ENCODE data around the gene PVALEF. TPM values are rescaled to one million over a fixed set of nuclear protein-coding genes. Genes with fewer than 3 reads are reported as not detected.

The PVALEF gene
- total and polyA plus RNA-seq, 11 donors = not detected

DNA sequence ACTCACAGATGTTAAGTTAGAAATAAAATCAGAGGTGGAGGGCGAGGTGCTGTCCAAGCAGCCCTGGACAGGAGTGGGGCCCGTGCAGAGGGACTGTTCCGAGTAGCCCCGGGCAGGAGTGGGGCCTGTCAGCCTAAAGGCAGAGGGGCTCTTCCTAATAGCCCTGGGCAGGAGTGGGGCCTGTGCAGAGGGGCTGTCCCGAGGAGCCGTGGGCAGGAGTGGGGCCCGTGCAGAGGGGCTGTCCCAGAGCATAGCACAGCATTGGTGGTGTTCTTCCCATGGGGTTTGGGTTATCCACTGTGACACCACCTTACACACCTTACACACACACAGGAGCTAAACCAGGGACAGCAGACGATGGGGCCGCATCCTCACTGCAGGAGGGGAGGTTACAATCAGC, 47.1 kb downstream of the PVALEF start:
- H3K4me1 ChIP-seq = peaks cover 0 to 9% (median 0%) of the 10 kb centered on the region in 12 donors
- intact Hi-C loops (cut with DNase I) = no loop called here
- H3K36me3 ChIP-seq = peaks cover 0 to 6% (median 0%) of the 10 kb centered on the region in 9 donors
- H3K27me3 ChIP-seq = no peaks in the 10 kb centered on the region
- no peak overlapping the region for H3K27ac ChIP-seq
- TF ChIP-seq, protein P1, sequence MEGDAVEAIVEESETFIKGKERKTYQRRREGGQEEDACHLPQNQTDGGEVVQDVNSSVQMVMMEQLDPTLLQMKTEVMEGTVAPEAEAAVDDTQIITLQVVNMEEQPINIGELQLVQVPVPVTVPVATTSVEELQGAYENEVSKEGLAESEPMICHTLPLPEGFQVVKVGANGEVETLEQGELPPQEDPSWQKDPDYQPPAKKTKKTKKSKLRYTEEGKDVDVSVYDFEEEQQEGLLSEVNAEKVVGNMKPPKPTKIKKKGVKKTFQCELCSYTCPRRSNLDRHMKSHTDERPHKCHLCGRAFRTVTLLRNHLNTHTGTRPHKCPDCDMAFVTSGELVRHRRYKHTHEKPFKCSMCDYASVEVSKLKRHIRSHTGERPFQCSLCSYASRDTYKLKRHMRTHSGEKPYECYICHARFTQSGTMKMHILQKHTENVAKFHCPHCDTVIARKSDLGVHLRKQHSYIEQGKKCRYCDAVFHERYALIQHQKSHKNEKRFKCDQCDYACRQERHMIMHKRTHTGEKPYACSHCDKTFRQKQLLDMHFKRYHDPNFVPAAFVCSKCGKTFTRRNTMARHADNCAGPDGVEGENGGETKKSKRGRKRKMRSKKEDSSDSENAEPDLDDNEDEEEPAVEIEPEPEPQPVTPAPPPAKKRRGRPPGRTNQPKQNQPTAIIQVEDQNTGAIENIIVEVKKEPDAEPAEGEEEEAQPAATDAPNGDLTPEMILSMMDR (IDR thresholded peaks at IDR 0.05) = no peak
- no peak for TF ChIP-seq POLR2A (IDR thresholded peaks at IDR 0.05)
- WGBS, 4 donors = 87 to 96% (median 93%) methylated on average over 9 of the region's 9 CpGs
- H3K4me3 ChIP-seq = no peak overlapping the region
- no peaks in the 10 kb centered on the region for H3K9me3 ChIP-seq
- ATAC-seq (no peak), DNase-seq (no peak)

DNA sequence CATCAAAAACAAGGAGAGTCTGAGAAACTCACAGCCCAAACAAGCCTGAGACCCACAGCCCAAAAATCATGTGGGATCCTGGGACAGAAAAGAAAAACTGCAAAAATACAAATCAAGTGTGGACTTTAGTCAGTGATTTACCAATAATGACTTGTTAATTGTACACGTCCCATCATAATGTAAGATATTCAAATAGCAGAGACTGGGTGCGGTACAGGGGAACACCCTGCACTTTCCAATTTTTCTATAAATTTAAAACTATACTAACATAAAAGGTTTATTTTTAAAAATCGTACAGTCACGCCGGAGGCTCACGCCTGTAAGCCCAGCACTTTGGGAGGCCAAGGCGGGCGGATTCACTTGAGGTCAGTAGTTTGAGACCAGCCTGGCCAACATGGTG, 48.7 kb downstream of the PVALEF start:
- no peak for ATAC-seq
- TF ChIP-seq, protein P1 (IDR thresholded peaks at IDR 0.05) = no peak
- TF ChIP-seq POLR2A (IDR thresholded peaks at IDR 0.05) = no peak
- no peaks in the 10 kb centered on the region for H3K9me3 ChIP-seq
- no peak overlapping the region for H3K27ac ChIP-seq
- peaks cover 0 to 9% (median 0%) of the 10 kb centered on the region in 12 donors for H3K4me1 ChIP-seq
- DNase-seq = no peak
- no peak overlapping the region for H3K4me3 ChIP-seq
- intact Hi-C loops (cut with DNase I) = no loop called here
- H3K36me3 ChIP-seq = peaks cover 0 to 5% (median 0%) of the 10 kb centered on the region in 9 donors
- 95 to 97% (median 97%) methylated on average over 8 of the region's 8 CpGs for WGBS, 4 donors
- H3K27me3 ChIP-seq = no peaks in the 10 kb centered on the region

GRCh38 chr17:81217491-81217890, 52.2 kb downstream of the PVALEF start:
- DNase-seq (no peak), ATAC-seq (no peak)
- peaks cover 6 to 15% (median 11%) of the 10 kb centered on the region in 12 donors for H3K4me1 ChIP-seq
- no peaks in the 10 kb centered on the region for H3K27me3 ChIP-seq
- no peak overlapping the region for H3K4me3 ChIP-seq
- intact Hi-C loops (cut with DNase I) = no loop called here
- H3K36me3 ChIP-seq = peaks cover 0 to 12% (median 3%) of the 10 kb centered on the region in 9 donors
- no peak overlapping the region for H3K27ac ChIP-seq
- WGBS, 4 donors = 89 to 98% (median 91%) methylated on average over 18 of the region's 18 CpGs
- no peaks in the 10 kb centered on the region for H3K9me3 ChIP-seq
- no peak for TF ChIP-seq POLR2A (IDR thresholded peaks at IDR 0.05)
- TF ChIP-seq, protein P1 (IDR thresholded peaks at IDR 0.05) = no peak

DNA sequence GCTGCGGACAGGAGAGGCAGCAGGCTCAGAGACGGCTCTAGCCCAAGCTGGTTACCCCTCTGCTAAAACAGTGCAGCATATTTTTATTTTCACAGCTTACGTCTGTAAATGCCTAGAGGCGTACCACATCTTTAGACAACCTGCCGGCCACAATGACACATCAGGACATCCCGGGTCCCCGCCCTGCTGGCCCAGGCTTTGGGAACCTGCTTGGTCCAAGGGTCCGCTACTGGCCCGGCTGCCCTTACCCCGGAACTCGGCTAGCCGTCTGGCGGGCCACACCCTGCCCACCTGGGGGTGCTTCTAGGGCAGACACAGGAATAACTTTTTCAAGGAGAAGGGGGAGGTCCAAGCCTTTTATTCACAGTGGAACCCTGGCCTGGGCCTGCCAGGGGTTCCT, 53.2 kb downstream of the PVALEF start:
- DNase-seq = no peak
- Histone ChIP-seq H3K4me1 (peaks cover 6 to 20% (median 15%) of the 10 kb centered on the region in 12 donors), H3K9me3 (no peaks in the 10 kb centered on the region), H3K4me3 (no peak overlapping the region), H3K36me3 (peaks cover 0 to 12% (median 3%) of the 10 kb centered on the region in 9 donors), H3K27ac (no peak overlapping the region), H3K27me3 (no peaks in the 10 kb centered on the region)
- ATAC-seq = no peak
- WGBS, 4 donors = 85 to 93% (median 88%) methylated on average over 12 to 13 of the region's 13 CpGs
- TF ChIP-seq, protein P1 (IDR thresholded peaks at IDR 0.05) = no peak
- no peak for TF ChIP-seq POLR2A (IDR thresholded peaks at IDR 0.05)
- intact Hi-C loops (cut with DNase I) = no loop called here

Data from heart left ventricle (tissue), 16 donors.